22Rv1 (cell line): ENCODE measurements around the gene CMTR2.

Experiments
- ZFX ChIP-seq: fragments of 450-650 bp; IDR thresholded peaks from 2 replicates; pipeline ENCODE4 v1.6.1; 2017; ENCODE audit warnings: antibody characterized with exemption, borderline replicate concordance
- TF ChIP-seq, protein P1 (sequence below): fragments of 450-650 bp; IDR thresholded peaks from 2 replicates; pipeline ENCODE4 v1.5.1; 2017; ENCODE audit warnings: mild to moderate bottlenecking

DNA sequence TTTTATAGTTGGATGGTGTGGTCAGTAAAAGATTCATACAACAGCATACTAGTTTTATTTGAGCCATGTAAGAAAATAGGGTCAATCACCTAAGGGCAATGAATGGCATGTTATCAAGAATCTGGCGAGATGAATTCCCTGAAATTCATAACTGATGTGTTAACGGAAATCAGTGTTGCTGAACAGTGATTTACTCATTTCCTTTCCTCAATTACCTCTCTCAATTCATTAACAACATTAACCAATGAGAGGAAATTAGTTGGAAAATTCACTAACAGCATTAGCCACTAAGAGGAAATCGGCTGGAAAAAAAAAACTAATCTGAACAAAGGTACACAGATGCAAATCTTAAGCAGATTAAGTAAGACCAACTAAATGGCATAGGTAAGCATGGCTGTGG lies 6.3 kb downstream of the CMTR2 start:
- TF ChIP-seq, protein P1, sequence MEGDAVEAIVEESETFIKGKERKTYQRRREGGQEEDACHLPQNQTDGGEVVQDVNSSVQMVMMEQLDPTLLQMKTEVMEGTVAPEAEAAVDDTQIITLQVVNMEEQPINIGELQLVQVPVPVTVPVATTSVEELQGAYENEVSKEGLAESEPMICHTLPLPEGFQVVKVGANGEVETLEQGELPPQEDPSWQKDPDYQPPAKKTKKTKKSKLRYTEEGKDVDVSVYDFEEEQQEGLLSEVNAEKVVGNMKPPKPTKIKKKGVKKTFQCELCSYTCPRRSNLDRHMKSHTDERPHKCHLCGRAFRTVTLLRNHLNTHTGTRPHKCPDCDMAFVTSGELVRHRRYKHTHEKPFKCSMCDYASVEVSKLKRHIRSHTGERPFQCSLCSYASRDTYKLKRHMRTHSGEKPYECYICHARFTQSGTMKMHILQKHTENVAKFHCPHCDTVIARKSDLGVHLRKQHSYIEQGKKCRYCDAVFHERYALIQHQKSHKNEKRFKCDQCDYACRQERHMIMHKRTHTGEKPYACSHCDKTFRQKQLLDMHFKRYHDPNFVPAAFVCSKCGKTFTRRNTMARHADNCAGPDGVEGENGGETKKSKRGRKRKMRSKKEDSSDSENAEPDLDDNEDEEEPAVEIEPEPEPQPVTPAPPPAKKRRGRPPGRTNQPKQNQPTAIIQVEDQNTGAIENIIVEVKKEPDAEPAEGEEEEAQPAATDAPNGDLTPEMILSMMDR, result no peak
- TF ChIP-seq ZFX, result no peak
